Thyroid gland (tissue), 4 donors: Measurements from ENCODE around the gene ADAMTS12.

ENCODE experiments used
- POLR2A ChIP-seq, 2 donors: fragments of 450-650 bp; IDR thresholded peaks; one replicate each; pipeline ENCODE4 v1.6.1; 2017; ENCODE audit warnings: antibody characterized with exemption in 2 of 2, mild to moderate bottlenecking in 2 of 2, moderate library complexity in 1 of 2
- TF ChIP-seq, protein P1 (sequence below), 6 experiments: fragments of 200-600 bp in 3 of 6; fragments of 450-650 bp in 3 of 6; sonication (generic) in 3 of 6; IDR thresholded peaks; one replicate each; pipeline ENCODE4 v1.5.1; 2016 to 2019; ENCODE audit warnings: antibody characterized with exemption in 6 of 6, mild to moderate bottlenecking in 2 of 6, inconsistent platforms in 1 of 6, moderate library complexity in 1 of 6

DNA sequence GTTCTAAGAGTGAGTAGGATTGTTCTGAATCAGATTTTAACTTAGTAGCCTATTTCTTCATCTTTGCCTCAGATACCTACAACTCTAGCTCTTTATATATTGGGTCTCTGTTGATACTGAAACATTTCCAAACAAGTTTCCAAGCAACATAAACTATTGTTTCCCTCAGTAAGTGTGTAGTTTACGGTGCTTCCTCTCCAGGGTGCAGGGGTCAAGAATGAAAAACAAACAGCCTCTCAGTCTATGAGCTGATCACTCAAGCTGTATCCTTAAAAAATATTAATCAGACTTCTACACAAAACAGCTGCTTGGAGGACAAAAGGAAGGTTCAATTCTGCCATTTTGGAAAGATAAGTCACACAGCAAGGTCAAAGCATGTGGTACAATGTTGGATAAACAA lies 75.0 kb downstream of the ADAMTS12 start:
- TF ChIP-seq, protein P1, sequence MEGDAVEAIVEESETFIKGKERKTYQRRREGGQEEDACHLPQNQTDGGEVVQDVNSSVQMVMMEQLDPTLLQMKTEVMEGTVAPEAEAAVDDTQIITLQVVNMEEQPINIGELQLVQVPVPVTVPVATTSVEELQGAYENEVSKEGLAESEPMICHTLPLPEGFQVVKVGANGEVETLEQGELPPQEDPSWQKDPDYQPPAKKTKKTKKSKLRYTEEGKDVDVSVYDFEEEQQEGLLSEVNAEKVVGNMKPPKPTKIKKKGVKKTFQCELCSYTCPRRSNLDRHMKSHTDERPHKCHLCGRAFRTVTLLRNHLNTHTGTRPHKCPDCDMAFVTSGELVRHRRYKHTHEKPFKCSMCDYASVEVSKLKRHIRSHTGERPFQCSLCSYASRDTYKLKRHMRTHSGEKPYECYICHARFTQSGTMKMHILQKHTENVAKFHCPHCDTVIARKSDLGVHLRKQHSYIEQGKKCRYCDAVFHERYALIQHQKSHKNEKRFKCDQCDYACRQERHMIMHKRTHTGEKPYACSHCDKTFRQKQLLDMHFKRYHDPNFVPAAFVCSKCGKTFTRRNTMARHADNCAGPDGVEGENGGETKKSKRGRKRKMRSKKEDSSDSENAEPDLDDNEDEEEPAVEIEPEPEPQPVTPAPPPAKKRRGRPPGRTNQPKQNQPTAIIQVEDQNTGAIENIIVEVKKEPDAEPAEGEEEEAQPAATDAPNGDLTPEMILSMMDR (IDR thresholded peaks at IDR 0.05) = no peak
- no peak for TF ChIP-seq POLR2A (IDR thresholded peaks at IDR 0.05)
